Trophoblast cell (in vitro differentiated cells and primary cell): ENCODE results near the gene SPAG16.
A peak's percentile ranks its signal among the peaks of the same experiment; 100 is the strongest.

ENCODE experiments used
- DNase-seq, 2 donors: peaks; one replicate each; pipeline ENCODE4 v3.0.0-alpha.2; 2016
- H2AFZ ChIP-seq: 2 replicates; pipeline ENCODE4 v1.6.1; 2013; ENCODE audit warnings: low read length, moderate library complexity, mild to moderate bottlenecking; ENCODE audit not compliant: insufficient read depth, poor library complexity
- H2AK5ac ChIP-seq: 2 replicates; pipeline ENCODE4 v1.6.1; 2013; ENCODE audit warnings: mild to moderate bottlenecking, low read length
- H2BK120ac ChIP-seq: 2 replicates; pipeline ENCODE4 v1.6.1; 2013; ENCODE audit warnings: low read length, mild to moderate bottlenecking, moderate library complexity; ENCODE audit not compliant: insufficient read depth, poor library complexity
- H2BK12ac ChIP-seq: 2 replicates; pipeline ENCODE4 v1.6.1; 2013; ENCODE audit warnings: mild to moderate bottlenecking, low read length, moderate library complexity
- H2BK5ac ChIP-seq: 2 replicates; pipeline ENCODE4 v1.6.1; 2013; ENCODE audit warnings: low read length, low read depth, moderate library complexity, mild to moderate bottlenecking; ENCODE audit not compliant: poor library complexity
- H3K14ac ChIP-seq: 2 replicates; pipeline ENCODE4 v1.6.1; 2013; ENCODE audit warnings: mild to moderate bottlenecking, low read length
- H3K18ac ChIP-seq: 2 replicates; pipeline ENCODE4 v1.6.1; 2013; ENCODE audit warnings: mild to moderate bottlenecking, low read length
- H3K23ac ChIP-seq: 2 replicates; pipeline ENCODE4 v1.6.1; 2013; ENCODE audit warnings: low read length
- H3K27ac ChIP-seq: 2 replicates; pipeline ENCODE4 v1.5.1; 2013; ENCODE audit warnings: low read depth, mild to moderate bottlenecking, inconsistent platforms, low read length, moderate library complexity
- H3K27me3 ChIP-seq: 2 replicates; pipeline ENCODE4 v1.6.1; 2013; ENCODE audit warnings: inconsistent platforms, mild to moderate bottlenecking, low read length, moderate library complexity; ENCODE audit not compliant: insufficient read depth
- H3K36me3 ChIP-seq, 2 experiments: 1 replicate in 1 of 2; 2 replicates in 1 of 2; pipeline ENCODE4 v1.6.1; 2013; ENCODE audit warnings: low read length in 2 of 2, mild to moderate bottlenecking in 2 of 2, moderate library complexity in 1 of 2; ENCODE audit not compliant: insufficient read depth in 2 of 2, control insufficient read depth in 1 of 2
- H3K4ac ChIP-seq: 2 replicates; pipeline ENCODE4 v1.6.1; 2013; ENCODE audit warnings: low read depth, mild to moderate bottlenecking, low read length, moderate library complexity
- H3K4me1 ChIP-seq, 2 experiments: 1 replicate in 1 of 2; 2 replicates in 1 of 2; pipeline ENCODE4 v1.6.1; 2013; ENCODE audit warnings: low read length in 2 of 2, mild to moderate bottlenecking in 2 of 2, moderate library complexity in 1 of 2; ENCODE audit not compliant: insufficient read depth in 2 of 2, control insufficient read depth in 1 of 2
- H3K4me2 ChIP-seq: 2 replicates; pipeline ENCODE4 v1.6.1; 2013; ENCODE audit warnings: inconsistent platforms, mild to moderate bottlenecking, low read length, moderate library complexity
- H3K4me3 ChIP-seq: 2 replicates; pipeline ENCODE4 v1.5.1; 2013; ENCODE audit warnings: mild to moderate bottlenecking, low read depth, low read length, inconsistent platforms
- H3K79me1 ChIP-seq: one replicate; pipeline ENCODE4 v1.6.1; 2013; ENCODE audit warnings: low read length
- H3K79me2 ChIP-seq: 2 replicates; pipeline ENCODE4 v1.6.1; 2013; ENCODE audit warnings: low read length, mild to moderate bottlenecking; ENCODE audit not compliant: control insufficient read depth, insufficient read depth, poor library complexity
- H3K9ac ChIP-seq: 2 replicates; pipeline ENCODE4 v1.6.1; 2013; ENCODE audit warnings: mild to moderate bottlenecking, low read length
- H3K9me3 ChIP-seq: 2 replicates; pipeline ENCODE4 v1.6.1; 2013; ENCODE audit warnings: low read depth, mild to moderate bottlenecking, control low read depth, inconsistent platforms, low read length; ENCODE audit not compliant: insufficient read depth
- H4K12ac ChIP-seq: 2 replicates; pipeline ENCODE4 v1.6.1; 2013; ENCODE audit warnings: low read depth, mild to moderate bottlenecking, low read length, moderate library complexity
- H4K8ac ChIP-seq: 2 replicates; pipeline ENCODE4 v1.6.1; 2013; ENCODE audit warnings: low read depth, mild to moderate bottlenecking, low read length, moderate library complexity
- H4K91ac ChIP-seq: one replicate; pipeline ENCODE4 v1.6.1; 2013; ENCODE audit warnings: low read depth, mild to moderate bottlenecking, low read length, moderate library complexity
- WGBS: extraction: QIAGEN DNeasy Blood & Tissue Kit; methylation state at CpG from one replicate; pipeline ENCODE4 v1.1.7; 2013; ENCODE audit warnings: missing lambda C conversion rate; ENCODE audit not compliant: insufficient read length, insufficient coverage; ENCODE audit errors: extremely low coverage; 5-methylcytosine and 5-hydroxymethylcytosine counted together

The SPAG16 gene

GRCh38 chr2:213411582-213412289 lies 127.5 kb downstream of the SPAG16 start:
- Histone ChIP-seq H3K79me1 (peaks cover 12% of the 10 kb centered on the region), H2AK5ac (no peak overlapping the region), H3K4me3 (no peak overlapping the region), H4K12ac (no peak overlapping the region), H3K18ac (no peak overlapping the region), H3K79me2 (peaks cover 1% of the 10 kb centered on the region), H2BK12ac (no peak overlapping the region), H3K4me2 (no peak overlapping the region), H3K14ac (no peak overlapping the region), H3K27ac (no peak overlapping the region), H3K27me3 (no peaks in the 10 kb centered on the region), H4K8ac (no peak overlapping the region), H2AFZ (no peak overlapping the region), H3K4me1 (peaks cover 8 to 11% of the 10 kb centered on the region in 2 experiments), H2BK5ac (no peak overlapping the region), H3K9me3 (peaks cover 3% of the 10 kb centered on the region), H4K91ac (no peak overlapping the region), H2BK120ac (no peak overlapping the region), H3K9ac (no peak overlapping the region), H3K23ac (no peak overlapping the region), H3K36me3 (no peaks in the 10 kb centered on the region), H3K4ac (no peak overlapping the region)
- WGBS = no CpG with 5 or more reads among the region's 10 CpGs
- no peak for DNase-seq

DNA sequence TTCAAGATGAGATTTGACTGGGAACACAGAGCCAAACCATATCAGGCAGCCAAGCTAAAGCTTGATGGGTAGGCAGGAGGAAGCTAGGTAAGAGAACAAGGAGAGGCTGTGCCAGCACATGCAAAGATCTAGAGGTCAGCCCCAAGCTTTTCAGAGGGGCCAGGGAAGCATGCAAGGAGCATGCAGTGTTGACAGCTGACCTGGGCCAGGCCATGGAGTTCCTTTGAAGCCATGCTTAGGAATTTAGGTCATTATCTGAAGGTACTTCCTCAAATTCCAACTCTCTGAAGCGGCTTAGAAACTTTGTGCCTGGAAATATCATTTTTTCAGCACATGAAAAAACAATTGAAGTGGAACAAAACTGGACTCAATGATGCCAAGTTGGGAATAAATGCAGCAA lies 130.8 kb downstream of the SPAG16 start:
- Histone ChIP-seq H3K23ac (no peak overlapping the region), H3K14ac (no peak overlapping the region), H3K4me1 (peaks cover 8 to 11% of the 10 kb centered on the region in 2 experiments), H4K91ac (peak overlapping the region; percentile 51), H3K79me1 (peaks cover 8% of the 10 kb centered on the region), H2AK5ac (no peak overlapping the region), H3K9me3 (no peaks in the 10 kb centered on the region), H4K8ac (no peak overlapping the region), H3K79me2 (peaks cover 1% of the 10 kb centered on the region), H2AFZ (no peak overlapping the region), H2BK120ac (peak overlapping the region; percentile 45), H3K36me3 (no peaks in the 10 kb centered on the region), H3K18ac (no peak overlapping the region), H3K27ac (no peak overlapping the region), H3K4me3 (no peak overlapping the region), H2BK5ac (peak overlapping the region; percentile 60), H4K12ac (no peak overlapping the region), H3K4ac (no peak overlapping the region), H3K27me3 (no peaks in the 10 kb centered on the region), H2BK12ac (peak overlapping the region; percentile 72), H3K4me2 (no peak overlapping the region), H3K9ac (no peak overlapping the region)
- WGBS = no CpG with 5 or more reads among the region's 1 CpG
- DNase-seq = no peak

DNA sequence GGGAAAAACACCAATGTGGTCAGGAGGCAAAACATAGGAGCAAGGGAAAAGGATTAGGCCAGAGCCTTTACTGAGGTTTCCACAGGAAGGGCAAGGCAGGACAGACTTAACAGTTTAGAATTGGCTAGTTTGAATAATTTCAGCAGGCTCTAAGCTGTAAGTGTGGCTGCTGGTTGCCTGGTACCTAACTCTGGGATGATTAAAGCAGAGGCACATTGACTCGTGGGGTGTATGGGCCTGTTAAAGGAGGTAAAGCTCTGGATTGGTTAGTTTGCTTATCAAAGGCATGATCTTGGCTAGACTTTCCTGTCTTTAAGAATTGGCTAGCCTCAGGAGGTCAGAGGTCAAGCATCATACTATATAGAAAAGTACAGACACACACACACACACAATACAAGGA lies 132.6 kb downstream of the SPAG16 start:
- Histone ChIP-seq H3K4me3 (no peak overlapping the region), H3K23ac (no peak overlapping the region), H4K8ac (no peak overlapping the region), H2BK5ac (peak overlapping the region; percentile 87), H3K79me2 (peaks cover 1% of the 10 kb centered on the region), H3K9ac (no peak overlapping the region), H3K4ac (no peak overlapping the region), H3K14ac (no peak overlapping the region), H4K12ac (no peak overlapping the region), H3K27me3 (no peaks in the 10 kb centered on the region), H3K9me3 (peaks cover 9% of the 10 kb centered on the region), H4K91ac (peak overlapping the region; percentile 13), H3K27ac (peak overlapping the region; percentile 85), H3K18ac (no peak overlapping the region), H3K4me1 (peaks cover 8 to 11% of the 10 kb centered on the region in 2 experiments), H3K4me2 (no peak overlapping the region), H2BK12ac (no peak overlapping the region), H3K36me3 (peaks cover 0 to 4% of the 10 kb centered on the region in 2 experiments), H3K79me1 (peaks cover 8% of the 10 kb centered on the region), H2AK5ac (no peak overlapping the region), H2AFZ (no peak overlapping the region), H2BK120ac (no peak overlapping the region)
- no peak for DNase-seq
- no CpG with 5 or more reads among the region's 1 CpG for WGBS

GRCh38 chr2:213419980-213420379 lies 135.7 kb downstream of the SPAG16 start:
- Histone ChIP-seq H3K9me3 (peaks cover 15% of the 10 kb centered on the region), H2BK12ac (no peak overlapping the region), H3K18ac (no peak overlapping the region), H2BK5ac (no peak overlapping the region), H2AFZ (no peak overlapping the region), H2AK5ac (no peak overlapping the region), H3K9ac (no peak overlapping the region), H3K36me3 (peaks cover 0 to 4% of the 10 kb centered on the region in 2 experiments), H3K27ac (no peak overlapping the region), H2BK120ac (no peak overlapping the region), H3K4me2 (no peak overlapping the region), H3K14ac (no peak overlapping the region), H3K23ac (no peak overlapping the region), H3K27me3 (no peaks in the 10 kb centered on the region), H4K8ac (no peak overlapping the region), H3K79me2 (peaks cover 1% of the 10 kb centered on the region), H4K12ac (no peak overlapping the region), H3K4me1 (peaks cover 6 to 10% of the 10 kb centered on the region in 2 experiments), H3K4ac (no peak overlapping the region), H3K79me1 (peaks cover 6% of the 10 kb centered on the region), H3K4me3 (no peak overlapping the region), H4K91ac (no peak overlapping the region)
- WGBS = no CpG with 5 or more reads among the region's 1 CpG
- DNase-seq = no peak
